NCI-H146 treated with DMSO at 0.1 percent for 48 hours (cell line): ENCODE data around the gene SLC25A10.

ENCODE experiments used
- DNase-seq: peaks from one replicate; lab custom pipeline; 2025; ENCODE audit not compliant: unreplicated experiment; lab: John Stamatoyannopoulos, UW

Gene SLC25A10

DNA sequence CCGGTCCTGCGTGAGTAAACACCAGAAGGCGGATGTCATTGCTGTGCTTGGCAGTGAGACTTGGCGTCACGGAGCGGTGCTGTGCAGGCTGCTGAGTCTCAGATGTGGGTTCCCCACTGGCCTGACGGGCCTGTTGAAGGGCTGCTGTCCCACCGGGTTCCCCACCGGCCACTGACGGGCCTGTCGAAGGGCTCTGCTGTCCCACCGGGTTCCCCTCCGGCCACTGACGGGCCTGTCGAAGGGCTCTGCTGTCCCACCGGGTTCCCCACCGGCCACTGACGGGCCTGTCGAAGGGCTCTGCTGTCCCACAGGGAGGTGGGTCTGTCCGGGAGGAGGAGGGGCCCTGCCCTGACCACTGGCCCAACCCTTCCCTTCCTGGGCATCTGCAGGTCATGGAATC lies 25.5 kb upstream of the SLC25A10 start:
- no peak for DNase-seq

DNA sequence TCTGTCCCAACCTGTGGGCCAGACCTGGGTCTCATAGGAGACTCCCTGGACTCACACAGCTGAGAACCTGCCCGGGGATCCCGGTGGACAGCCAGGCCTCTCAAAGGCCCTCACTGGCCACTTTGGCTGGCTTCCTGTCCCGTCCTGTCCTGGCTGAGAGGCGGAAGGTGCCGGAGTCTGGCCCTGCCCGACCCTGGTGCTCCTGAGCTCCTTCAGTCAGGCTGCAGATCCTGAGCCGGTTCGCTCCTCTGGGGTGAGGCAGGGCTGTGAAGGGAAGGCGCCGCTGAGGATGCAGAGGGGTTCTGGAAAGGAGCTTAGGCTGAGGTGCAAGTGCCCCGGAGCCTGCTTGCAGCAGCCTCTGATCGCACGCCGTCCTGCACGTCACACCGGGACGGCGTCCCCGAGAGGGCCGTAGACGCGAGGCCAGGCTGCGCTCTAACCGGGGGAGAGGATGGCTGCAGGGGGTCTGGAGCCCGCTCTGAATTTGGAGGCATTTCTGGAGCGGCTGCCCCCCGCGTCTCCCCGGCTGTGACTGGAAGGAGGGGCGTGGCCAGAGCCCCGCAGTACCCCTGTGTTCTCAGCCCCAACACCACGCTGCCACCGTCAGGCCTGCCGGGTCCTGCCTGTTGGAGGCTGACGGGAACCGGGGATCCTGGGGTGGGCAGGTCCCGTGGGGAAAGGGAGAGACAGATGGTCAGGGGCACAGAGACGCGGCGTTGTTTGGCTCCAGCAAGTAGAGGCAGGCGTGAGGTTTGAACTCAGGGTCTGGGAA lies 24.1 kb upstream of the SLC25A10 start:
- no peak for DNase-seq

DNA sequence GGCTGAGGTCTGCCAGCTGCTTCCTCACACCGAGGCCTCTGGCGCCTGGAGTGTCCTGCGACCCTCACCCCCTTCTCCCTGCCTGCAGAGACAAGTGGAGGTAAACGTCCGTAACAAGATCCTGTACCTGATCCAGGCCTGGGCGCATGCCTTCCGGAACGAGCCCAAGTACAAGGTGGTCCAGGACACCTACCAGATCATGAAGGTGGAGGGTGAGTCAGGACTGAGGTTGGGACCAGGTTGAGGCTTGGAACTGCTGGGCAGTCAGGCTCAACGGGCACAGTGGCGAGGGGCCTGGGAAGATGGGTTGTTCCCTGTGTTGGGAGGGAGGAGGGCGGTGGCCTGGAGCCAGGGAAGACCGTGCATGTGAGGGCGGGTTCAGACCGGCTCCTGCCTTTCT lies 23.5 kb upstream of the SLC25A10 start:
- DNase-seq = no peak

DNA sequence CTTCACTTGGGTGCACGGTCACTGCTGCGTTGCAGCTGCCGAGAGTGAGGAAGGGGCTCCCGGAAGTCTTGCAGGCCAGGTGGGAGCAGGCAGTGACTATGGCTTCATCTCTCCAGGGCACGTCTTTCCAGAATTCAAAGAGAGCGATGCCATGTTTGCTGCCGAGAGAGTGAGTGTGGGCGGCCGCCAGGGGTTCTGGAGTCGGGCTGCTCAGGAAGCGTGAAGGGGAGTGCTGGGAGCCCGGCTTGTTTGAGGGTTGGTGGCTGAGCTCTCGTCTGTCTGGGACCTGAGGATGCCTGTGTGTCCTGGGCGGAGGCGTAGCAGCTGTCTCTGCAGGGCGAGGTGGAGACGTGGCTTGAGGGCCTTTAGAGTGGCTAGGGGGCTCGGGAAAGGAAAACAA lies 22.0 kb upstream of the SLC25A10 start:
- no peak for DNase-seq

DNA sequence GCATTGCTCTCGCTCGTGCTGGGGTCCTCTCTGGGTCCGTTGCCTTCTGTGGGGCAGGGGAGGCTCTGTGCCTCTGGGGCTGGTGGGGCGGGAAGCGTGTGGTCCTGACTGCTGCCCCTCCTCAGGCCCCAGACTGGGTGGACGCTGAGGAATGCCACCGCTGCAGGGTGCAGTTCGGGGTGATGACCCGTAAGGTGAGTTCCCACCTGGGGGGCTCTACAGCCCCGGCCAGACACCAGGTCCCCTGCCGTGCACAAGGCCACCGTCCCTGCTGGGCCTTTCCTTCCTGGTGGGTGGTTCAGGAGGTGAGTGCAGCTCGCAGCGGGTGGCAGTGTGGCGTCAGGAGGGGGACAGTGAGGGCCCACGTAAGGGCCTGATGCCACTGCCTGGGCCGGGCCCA lies 21.5 kb upstream of the SLC25A10 start:
- DNase-seq = no peak

DNA sequence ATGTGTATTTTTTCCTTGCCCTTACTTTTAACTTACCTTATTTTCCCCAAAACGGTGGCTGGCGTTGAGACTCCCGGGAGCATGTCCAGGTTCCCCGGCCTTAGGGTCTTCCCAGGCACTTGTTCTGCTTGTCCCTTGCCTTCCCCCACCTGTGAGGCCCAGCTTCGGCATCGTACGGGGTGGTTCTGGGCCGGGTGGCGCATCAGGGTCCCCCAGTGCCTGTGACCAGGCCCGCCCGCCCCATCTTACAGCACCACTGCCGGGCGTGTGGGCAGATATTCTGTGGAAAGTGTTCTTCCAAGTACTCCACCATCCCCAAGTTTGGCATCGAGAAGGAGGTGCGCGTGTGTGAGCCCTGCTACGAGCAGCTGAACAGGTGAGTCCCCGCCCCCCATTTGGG lies 20.9 kb upstream of the SLC25A10 start:
- no peak for DNase-seq

GRCh38 chr17:81691608-81692007 lies 20.5 kb upstream of the SLC25A10 start:
- no peak for DNase-seq

DNA sequence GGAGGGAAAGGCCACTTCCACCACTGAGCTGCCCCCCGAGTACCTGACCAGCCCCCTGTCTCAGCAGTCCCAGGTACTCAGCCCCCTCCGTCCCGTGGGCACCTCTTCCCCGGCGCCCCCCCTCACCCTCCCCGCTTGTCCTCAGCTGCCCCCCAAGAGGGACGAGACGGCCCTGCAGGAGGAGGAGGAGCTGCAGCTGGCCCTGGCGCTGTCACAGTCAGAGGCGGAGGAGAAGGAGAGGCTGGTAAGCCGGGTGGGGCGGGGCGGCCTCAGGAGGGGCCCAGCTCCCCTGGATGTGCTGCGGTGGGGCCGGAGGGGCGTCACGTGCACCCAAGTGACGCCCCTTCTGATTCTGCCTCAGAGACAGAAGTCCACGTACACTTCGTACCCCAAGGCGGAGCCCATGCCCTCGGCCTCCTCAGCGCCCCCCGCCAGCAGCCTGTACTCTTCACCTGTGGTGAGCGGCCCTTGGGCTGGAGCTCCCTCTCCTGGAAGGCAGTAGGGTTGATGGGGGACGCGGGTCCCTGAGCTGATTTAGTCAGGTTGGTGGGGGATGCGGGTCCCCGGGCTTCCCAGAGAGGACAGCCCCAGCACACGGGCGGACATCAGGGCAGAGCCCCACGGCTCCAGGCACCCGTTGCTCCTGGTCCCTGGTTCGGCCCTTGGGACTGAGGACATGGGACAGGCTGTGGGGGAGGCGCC lies 18.4 kb upstream of the SLC25A10 start:
- DNase-seq = no peak

GRCh38 chr17:81694810-81695209 lies 17.3 kb upstream of the SLC25A10 start:
- no peak for DNase-seq

- DNase-seq = no peak
These were observed 16.9 kb upstream of the SLC25A10 start for GRCh38 chr17:81695211-81695610.

DNA sequence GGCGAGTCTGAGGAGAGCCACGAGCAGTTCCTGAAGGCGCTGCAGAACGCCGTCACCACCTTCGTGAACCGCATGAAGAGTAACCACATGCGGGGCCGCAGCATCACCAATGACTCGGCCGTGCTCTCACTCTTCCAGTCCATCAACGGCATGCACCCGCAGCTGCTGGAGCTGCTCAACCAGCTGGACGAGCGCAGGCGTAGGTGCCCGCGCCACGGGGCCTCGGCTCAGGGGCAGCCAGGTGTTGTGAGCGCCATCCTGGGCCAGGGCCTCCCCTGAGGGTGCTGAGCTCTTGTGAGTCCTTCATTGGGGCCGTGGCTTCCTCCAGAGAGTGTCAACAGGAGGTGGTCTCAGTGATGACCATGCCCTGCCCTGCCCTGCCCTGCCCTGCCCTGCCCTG lies 16.3 kb upstream of the SLC25A10 start:
- no peak for DNase-seq

GRCh38 chr17:81696218-81696941 lies 15.7 kb upstream of the SLC25A10 start:
- DNase-seq = no peak

GRCh38 chr17:81697261-81698044 lies 14.6 kb upstream of the SLC25A10 start:
- DNase-seq = no peak

- DNase-seq = no peak
These were observed 11.5 kb upstream of the SLC25A10 start for GRCh38 chr17:81700353-81701287.

DNA sequence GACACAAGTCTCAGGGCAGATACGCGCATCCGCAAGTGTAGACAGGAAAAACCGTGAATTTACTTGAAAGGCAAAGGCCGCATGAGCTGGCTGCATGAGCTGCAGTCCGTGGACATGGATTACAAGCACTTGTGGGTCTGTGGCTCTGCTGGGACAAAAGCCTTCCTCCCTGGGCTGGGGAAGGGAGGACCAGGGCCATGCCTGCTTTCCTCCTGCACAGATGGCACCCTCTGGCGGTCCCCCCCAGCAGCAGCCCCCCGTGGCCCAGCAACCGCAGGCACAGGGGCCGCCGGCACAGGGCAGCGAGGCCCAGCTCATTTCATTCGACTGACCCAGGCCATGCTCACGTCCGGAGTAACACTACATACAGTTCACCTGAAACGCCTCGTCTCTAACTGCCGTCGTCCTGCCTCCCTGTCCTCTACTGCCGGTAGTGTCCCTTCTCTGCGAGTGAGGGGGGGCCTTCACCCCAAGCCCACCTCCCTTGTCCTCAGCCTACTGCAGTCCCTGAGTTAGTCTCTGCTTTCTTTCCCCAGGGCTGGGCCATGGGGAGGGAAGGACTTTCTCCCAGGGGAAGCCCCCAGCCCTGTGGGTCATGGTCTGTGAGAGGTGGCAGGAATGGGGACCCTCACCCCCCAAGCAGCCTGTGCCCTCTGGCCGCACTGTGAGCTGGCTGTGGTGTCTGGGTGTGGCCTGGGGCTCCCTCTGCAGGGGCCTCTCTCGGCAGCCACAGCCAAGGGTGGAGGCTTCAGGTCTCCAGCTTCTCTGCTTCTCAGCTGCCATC lies 10.6 kb upstream of the SLC25A10 start:
- DNase-seq = no peak

DNA sequence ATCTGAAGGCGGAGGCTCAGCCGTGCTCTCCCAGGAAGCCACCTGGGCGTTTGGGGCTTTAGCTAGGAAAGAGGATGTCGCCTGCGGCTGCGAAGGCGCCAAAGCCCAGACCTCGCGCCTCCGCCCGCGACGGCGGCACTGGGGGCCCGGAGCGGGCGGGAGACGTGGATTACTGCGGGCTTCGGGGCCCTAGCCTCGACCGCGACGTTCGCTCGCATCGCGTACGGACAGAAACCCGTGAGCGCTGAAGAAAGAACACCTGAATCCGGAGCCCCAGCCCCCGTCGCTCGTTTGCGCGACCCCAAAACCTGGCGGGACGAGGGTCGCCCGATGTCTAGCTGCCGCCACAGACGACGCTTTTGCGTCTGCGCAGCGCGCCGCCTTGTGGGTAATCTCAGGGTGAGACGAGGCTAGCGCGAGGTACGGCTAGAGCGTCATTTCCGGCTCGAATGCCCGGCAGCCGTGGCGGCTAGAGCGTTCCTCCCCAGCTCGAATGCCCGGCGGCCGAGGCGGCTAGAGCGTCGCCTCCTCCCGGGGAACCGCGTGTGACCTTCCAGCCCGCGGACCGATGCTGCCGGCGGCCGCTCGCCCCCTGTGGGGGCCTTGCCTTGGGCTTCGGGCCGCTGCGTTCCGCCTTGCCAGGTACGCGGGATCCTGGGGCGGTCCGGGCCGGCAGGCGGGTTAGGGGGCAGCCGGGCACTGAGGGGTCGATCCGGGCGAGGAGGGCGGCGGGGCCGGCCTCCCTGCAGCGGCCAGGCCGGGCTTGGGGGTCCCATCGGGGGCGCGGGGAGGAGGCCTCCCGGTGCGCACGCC lies 8.9 kb upstream of the SLC25A10 start, which contains the start of gene MRPL12:
TSS of gene MRPL12 (plus strand) at position 434 of the 813 bp plus-strand sequence. CDS start at position 569, 135 bp downstream.
- DNase-seq = peak; percentile 84

DNA sequence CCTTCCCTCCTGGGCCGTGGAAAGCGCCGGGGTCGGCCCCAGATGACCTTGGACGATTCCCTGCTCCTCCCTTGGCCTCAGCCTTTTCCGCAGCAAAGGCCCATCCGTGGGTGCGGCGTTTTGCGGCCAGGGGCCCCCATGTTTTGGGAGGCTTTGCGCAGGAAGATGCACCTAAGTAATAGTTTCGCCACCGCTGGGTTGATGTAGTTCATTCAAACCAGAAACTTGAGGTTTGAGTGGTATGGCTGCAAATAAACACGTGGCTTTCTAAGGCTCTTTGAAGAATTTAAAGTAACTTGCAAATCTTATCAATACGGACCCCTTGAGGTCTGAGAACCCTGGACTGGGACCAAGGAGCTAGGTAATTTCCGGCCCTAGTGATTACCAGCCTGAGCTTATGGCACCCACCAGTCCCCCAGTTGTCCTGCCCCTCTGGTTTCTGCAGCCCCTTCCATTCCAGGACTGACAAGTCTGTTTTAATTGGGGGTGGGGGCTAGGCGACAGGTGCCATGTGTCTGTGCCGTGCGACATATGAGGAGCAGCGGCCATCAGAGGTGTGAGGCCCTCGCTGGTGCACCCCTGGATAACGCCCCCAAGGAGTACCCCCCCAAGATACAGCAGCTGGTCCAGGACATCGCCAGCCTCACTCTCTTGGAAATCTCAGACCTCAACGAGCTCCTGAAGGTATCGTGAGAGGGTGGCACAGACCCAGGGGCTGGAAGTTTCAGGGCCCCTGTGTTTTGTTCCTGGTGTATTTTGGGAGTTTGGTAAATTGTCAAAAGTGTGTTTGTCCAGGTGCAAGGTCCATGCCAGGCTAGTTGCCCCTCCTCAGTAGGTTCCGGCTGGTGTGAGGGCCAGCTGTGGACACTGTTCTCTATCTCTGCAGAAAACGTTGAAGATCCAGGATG lies 8.1 kb upstream of the SLC25A10 start:
- DNase-seq = no peak
